ENCODE data around the gene PCMT1.

GRCh38 chr6:149855741-149856140, 106.2 kb downstream of the PCMT1 start:
- TF ChIP-seq, protein P1, sequence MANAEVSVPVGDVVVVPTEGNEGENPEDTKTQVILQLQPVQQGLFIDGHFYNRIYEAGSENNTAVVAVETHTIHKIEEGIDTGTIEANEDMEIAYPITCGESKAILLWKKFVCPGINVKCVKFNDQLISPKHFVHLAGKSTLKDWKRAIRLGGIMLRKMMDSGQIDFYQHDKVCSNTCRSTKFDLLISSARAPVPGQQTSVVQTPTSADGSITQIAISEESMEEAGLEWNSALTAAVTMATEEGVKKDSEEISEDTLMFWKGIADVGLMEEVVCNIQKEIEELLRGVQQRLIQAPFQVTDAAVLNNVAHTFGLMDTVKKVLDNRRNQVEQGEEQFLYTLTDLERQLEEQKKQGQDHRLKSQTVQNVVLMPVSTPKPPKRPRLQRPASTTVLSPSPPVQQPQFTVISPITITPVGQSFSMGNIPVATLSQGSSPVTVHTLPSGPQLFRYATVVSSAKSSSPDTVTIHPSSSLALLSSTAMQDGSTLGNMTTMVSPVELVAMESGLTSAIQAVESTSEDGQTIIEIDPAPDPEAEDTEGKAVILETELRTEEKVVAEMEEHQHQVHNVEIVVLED (CRISPR knock-in tag; IDR thresholded peaks at IDR 0.05) = no peak
- TF ChIP-seq PKNOX1 (IDR thresholded peaks at IDR 0.05) = no peak
- no peak for TF ChIP-seq GTF2F1 (IDR thresholded peaks at IDR 0.05; ENCODE audit: low read depth, low read length)
- TF ChIP-seq ZNF41 (CRISPR knock-in tag; conservative IDR thresholded peaks at IDR 0.05) = no peak
- TF ChIP-seq YY1 (IDR thresholded peaks at IDR 0.05; ENCODE audit: borderline replicate concordance in 1 of 3, control insufficient read depth in 1 of 3, extremely low read depth in 1 of 3, insufficient read depth in 3 of 3, insufficient read length in 1 of 3, insufficient replicate concordance in 2 of 3, low read depth in 1 of 3, low read length in 2 of 3) = no peak
- no peak for TF ChIP-seq ADNP (tag; IDR thresholded peaks at IDR 0.05)
